SK-N-SH (cell line): ENCODE data around the gene FASTKD2.

ENCODE experiments used
- CTCF ChIP-seq: fragments of 200-600 bp; sonication (generic); IDR thresholded peaks from 2 replicates; pipeline ENCODE4 v1.6.1; 2017; ENCODE audit warnings: antibody characterized with exemption, mild to moderate bottlenecking, moderate library complexity
- EZH2phosphoT487 ChIP-seq: fragments of 200-600 bp; sonication (generic); IDR thresholded peaks from 2 replicates; pipeline ENCODE4 v1.6.1; 2017; ENCODE audit warnings: low read depth, mixed run types, mild to moderate bottlenecking, antibody characterized with exemption, moderate library complexity, borderline replicate concordance
- FOSL2 ChIP-seq: IDR thresholded peaks from 2 replicates; pipeline ENCODE4 v1.4.0; 2012; ENCODE audit warnings: low read depth, mild to moderate bottlenecking, moderate library complexity, borderline replicate concordance
- POLR2AphosphoS5 ChIP-seq: IDR thresholded peaks from 2 replicates; pipeline ENCODE4 v1.6.1; 2012; ENCODE audit warnings: low read depth, low read length
- RAD21 ChIP-seq: IDR thresholded peaks from 2 replicates; pipeline ENCODE4 v1.6.1; 2012; ENCODE audit warnings: mild to moderate bottlenecking, low read length
- REST ChIP-seq: IDR thresholded peaks from 2 replicates; pipeline ENCODE4 v1.6.1; 2012; ENCODE audit warnings: mild to moderate bottlenecking, low read depth, low read length, moderate library complexity
- TAF1 ChIP-seq: IDR thresholded peaks from 2 replicates; pipeline ENCODE4 v1.6.1; 2012; ENCODE audit warnings: low read depth, mild to moderate bottlenecking, low read length, moderate library complexity, borderline replicate concordance
- ZBTB33 ChIP-seq: IDR thresholded peaks from 2 replicates; pipeline ENCODE4 v1.4.0; 2012; ENCODE audit warnings: low read depth, borderline replicate concordance

GRCh38 chr2:206801418-206802189 is 36.2 kb downstream of the FASTKD2 start:
- TF ChIP-seq EZH2phosphoT487: no peak
- no peak for TF ChIP-seq CTCF
- no peak for TF ChIP-seq FOSL2
- no peak for TF ChIP-seq ZBTB33
- no peak for TF ChIP-seq REST
- TF ChIP-seq POLR2AphosphoS5: no peak
- no peak for TF ChIP-seq TAF1
- no peak for TF ChIP-seq RAD21
